ENCODE data around the gene PDXP. TPM values are rescaled to one million over a fixed set of nuclear protein-coding genes. Genes with fewer than 3 reads are reported as not detected.
A peak's percentile ranks its signal among the peaks of the same experiment; 100 is the strongest.

PDXP gene
- total RNA-seq, 1 experiment from 2014 or later: 36.9 TPM

DNA sequence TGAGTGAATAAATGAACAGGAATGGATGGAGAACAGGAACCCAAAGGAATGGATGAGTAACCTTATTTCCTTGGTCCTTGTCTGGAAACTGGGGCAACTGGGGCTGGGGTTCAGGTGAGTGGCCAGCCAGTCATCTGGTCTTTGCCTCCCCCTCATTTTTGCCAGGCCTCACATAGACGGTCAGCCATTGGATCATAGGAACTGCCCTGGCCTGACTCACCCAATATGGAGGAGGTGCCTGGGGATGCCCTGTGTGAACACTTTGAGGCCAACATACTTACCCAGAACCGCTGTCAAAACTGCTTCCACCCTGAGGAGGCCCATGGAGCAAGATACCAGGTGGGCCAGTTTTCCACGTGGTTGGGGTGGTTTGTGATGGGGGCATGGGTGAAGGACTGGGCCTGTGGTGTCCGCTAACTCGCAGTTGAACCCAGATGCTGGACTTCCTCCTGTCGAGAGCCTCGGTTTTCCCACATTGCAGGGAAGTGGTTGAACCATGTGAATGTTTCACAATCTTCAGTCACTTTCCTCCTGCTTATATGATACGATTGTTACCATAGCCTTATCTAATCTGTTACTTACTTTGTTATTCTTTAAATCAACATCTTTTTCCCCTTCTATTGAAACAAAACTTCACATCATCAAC, 42.7 kb downstream of the PDXP start:
- Histone ChIP-seq H3K9ac (ENCODE audit: low read length) (no peak overlapping the region), H3K4me3 (ENCODE audit: low read length) (no peak overlapping the region), H3K9me2 (replicated peaks; ENCODE audit: low read length) (no peaks in the 10 kb centered on the region), H2AFZ (ENCODE audit: low read length) (no peak overlapping the region), H4K20me1 (ENCODE audit: low read length) (no peaks in the 10 kb centered on the region), H3K79me2 (ENCODE audit: low read length) (no peaks in the 10 kb centered on the region), H3K4me1 (ENCODE audit: insufficient read depth, low read length) (peaks cover 10% of the 10 kb centered on the region; the same call in 1 of the 2 replicates), H3K27ac (ENCODE audit: low read length) (no peak overlapping the region), H3K27me3 (ENCODE audit: low read length) (no peaks in the 10 kb centered on the region), H3K9me3 (ENCODE audit: low read length) (no peaks in the 10 kb centered on the region), H3K4me2 (ENCODE audit: low read length) (no peak overlapping the region), H3K36me3 (ENCODE audit: low read depth, low read length) (no peaks in the 10 kb centered on the region), H3F3A (ENCODE audit: low read length, unreplicated experiment) (no peaks in the 10 kb centered on the region)
- DNase-seq (peak; percentile 18), ATAC-seq (no peak)
- POLR2A ChIA-PET (ENCODE audit: unreplicated experiment): no interaction called here
- TF ChIP-seq EZH2phosphoT487 (IDR thresholded peaks at IDR 0.05; ENCODE audit: borderline replicate concordance, low read length) (no peak), EZH2 (IDR thresholded peaks at IDR 0.05; ENCODE audit: low read length, unreplicated experiment) (no peak)
- TF ChIP-seq, protein P1, sequence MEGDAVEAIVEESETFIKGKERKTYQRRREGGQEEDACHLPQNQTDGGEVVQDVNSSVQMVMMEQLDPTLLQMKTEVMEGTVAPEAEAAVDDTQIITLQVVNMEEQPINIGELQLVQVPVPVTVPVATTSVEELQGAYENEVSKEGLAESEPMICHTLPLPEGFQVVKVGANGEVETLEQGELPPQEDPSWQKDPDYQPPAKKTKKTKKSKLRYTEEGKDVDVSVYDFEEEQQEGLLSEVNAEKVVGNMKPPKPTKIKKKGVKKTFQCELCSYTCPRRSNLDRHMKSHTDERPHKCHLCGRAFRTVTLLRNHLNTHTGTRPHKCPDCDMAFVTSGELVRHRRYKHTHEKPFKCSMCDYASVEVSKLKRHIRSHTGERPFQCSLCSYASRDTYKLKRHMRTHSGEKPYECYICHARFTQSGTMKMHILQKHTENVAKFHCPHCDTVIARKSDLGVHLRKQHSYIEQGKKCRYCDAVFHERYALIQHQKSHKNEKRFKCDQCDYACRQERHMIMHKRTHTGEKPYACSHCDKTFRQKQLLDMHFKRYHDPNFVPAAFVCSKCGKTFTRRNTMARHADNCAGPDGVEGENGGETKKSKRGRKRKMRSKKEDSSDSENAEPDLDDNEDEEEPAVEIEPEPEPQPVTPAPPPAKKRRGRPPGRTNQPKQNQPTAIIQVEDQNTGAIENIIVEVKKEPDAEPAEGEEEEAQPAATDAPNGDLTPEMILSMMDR (conservative IDR thresholded peaks at IDR 0.05; ENCODE audit: low read depth, low read length): no peak
- BruUV-seq (replicated peaks): no TSS peak
- CTCF ChIA-PET: no interaction called here
- intact Hi-C loops (cut with micrococcal nuclease): no loop called here

DNA sequence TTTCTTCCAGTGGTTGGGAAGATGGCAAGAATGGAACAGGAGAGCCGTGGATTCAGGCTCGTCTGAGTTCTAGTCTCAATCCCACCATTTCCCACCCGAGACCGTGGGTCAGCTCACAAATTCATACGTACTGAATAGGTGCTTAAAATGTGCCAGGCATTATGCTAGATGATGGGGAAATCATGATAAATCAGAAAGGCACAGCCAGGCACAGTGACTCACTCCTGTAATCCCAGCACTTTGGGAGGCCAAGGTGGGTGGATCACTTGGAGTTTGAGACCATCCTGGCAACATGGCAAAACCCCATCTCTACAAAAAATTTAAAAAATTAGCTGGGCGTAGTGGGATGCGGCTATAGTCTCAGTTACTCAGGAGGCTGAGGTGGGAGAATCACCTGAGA, 45.4 kb downstream of the PDXP start:
- no peak overlapping the region for H3K4me2 ChIP-seq (ENCODE audit: low read length)
- no TSS peak for BruUV-seq (replicated peaks)

DNA sequence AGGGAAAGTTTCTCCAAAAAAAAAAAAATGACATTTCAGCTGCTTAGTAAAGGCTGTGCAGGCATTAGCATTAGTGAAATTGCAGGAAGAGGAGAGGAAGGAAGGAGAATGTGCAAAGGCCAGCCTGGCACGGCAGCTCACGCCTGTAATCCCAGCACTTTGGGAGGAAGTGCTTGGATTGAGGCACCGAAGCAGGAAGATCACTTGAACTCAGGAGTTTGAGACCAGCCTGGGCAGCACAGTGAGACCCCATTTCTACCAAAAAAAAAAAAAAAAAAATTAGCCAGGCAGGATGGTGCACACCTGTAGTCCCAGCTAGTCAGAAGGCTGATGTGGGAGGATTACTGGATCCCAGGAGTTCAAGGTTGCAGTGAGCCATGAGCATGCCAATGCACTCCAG, 46.1 kb downstream of the PDXP start:
- Histone ChIP-seq H3K27ac (ENCODE audit: low read length) (no peak overlapping the region), H3K36me3 (ENCODE audit: low read depth, low read length) (no peaks in the 10 kb centered on the region), H3K79me2 (ENCODE audit: low read length) (no peaks in the 10 kb centered on the region), H3K9ac (ENCODE audit: low read length) (no peak overlapping the region), H3K9me3 (ENCODE audit: low read length) (no peaks in the 10 kb centered on the region), H3K27me3 (ENCODE audit: low read length) (no peaks in the 10 kb centered on the region), H3K4me3 (ENCODE audit: low read length) (no peak overlapping the region), H3K4me1 (ENCODE audit: insufficient read depth, low read length) (no peaks in the 10 kb centered on the region), H3K4me2 (ENCODE audit: low read length) (no peak overlapping the region), H3F3A (ENCODE audit: low read length, unreplicated experiment) (no peaks in the 10 kb centered on the region), H3K9me2 (replicated peaks; ENCODE audit: low read length) (no peaks in the 10 kb centered on the region), H2AFZ (ENCODE audit: low read length) (no peak overlapping the region), H4K20me1 (ENCODE audit: low read length) (no peaks in the 10 kb centered on the region)
- POLR2A ChIA-PET (ENCODE audit: unreplicated experiment): no interaction called here
- CTCF ChIA-PET: no interaction called here
- ATAC-seq: no peak
- TF ChIP-seq, protein P1 (conservative IDR thresholded peaks at IDR 0.05; ENCODE audit: low read depth, low read length): no peak
- TF ChIP-seq EZH2 (IDR thresholded peaks at IDR 0.05; ENCODE audit: low read length, unreplicated experiment): no peak
- no peak for TF ChIP-seq EZH2phosphoT487 (IDR thresholded peaks at IDR 0.05; ENCODE audit: borderline replicate concordance, low read length)
- intact Hi-C loops (cut with micrococcal nuclease): no loop called here
- DNase-seq: no peak
- BruUV-seq (replicated peaks): no TSS peak

More for the DNA sequence above, 45.4 kb downstream of the PDXP start:
- Histone ChIP-seq H3K4me1 (ENCODE audit: insufficient read depth, low read length) (no peaks in the 10 kb centered on the region), H3F3A (ENCODE audit: low read length, unreplicated experiment) (no peaks in the 10 kb centered on the region), H2AFZ (ENCODE audit: low read length) (no peak overlapping the region), H3K9ac (ENCODE audit: low read length) (no peak overlapping the region), H3K27me3 (ENCODE audit: low read length) (no peaks in the 10 kb centered on the region), H4K20me1 (ENCODE audit: low read length) (no peaks in the 10 kb centered on the region), H3K9me2 (replicated peaks; ENCODE audit: low read length) (no peaks in the 10 kb centered on the region), H3K79me2 (ENCODE audit: low read length) (no peaks in the 10 kb centered on the region), H3K36me3 (ENCODE audit: low read depth, low read length) (no peaks in the 10 kb centered on the region), H3K27ac (ENCODE audit: low read length) (no peak overlapping the region), H3K9me3 (ENCODE audit: low read length) (no peaks in the 10 kb centered on the region), H3K4me3 (ENCODE audit: low read length) (no peak overlapping the region)
- DNase-seq: no peak
- CTCF ChIA-PET: no interaction called here
- POLR2A ChIA-PET (ENCODE audit: unreplicated experiment): no interaction called here
- no peak for ATAC-seq
- TF ChIP-seq EZH2 (IDR thresholded peaks at IDR 0.05; ENCODE audit: low read length, unreplicated experiment): no peak
- no peak for TF ChIP-seq EZH2phosphoT487 (IDR thresholded peaks at IDR 0.05; ENCODE audit: borderline replicate concordance, low read length)
- TF ChIP-seq, protein P1 (conservative IDR thresholded peaks at IDR 0.05; ENCODE audit: low read depth, low read length): no peak
- intact Hi-C loops (cut with micrococcal nuclease): no loop called here

Measured in PC-3 (cell line).